GM06990 (cell line): Measurements from ENCODE around the gene LAX1.

ENCODE experiments used
- DNase-seq: peaks from one replicate; pipeline ENCODE4 v3.0.0-alpha.2; 2011; ENCODE audit not compliant: insufficient read length; ENCODE audit errors: extremely low read depth
- H3K27me3 ChIP-seq: replicated peaks from 2 replicates; pipeline ENCODE4 v1.6.0; 2011; ENCODE audit warnings: low read length; ENCODE audit not compliant: control insufficient read depth, insufficient read depth
- H3K36me3 ChIP-seq: 2 replicates; pipeline ENCODE4 v1.5.1; 2011; ENCODE audit warnings: low read length; ENCODE audit not compliant: control insufficient read depth, insufficient read depth
- H3K4me3 ChIP-seq: replicated peaks from 2 replicates; pipeline ENCODE4 v1.5.1; 2011; ENCODE audit warnings: low read depth, mild to moderate bottlenecking, control low read depth, low read length
- TF ChIP-seq, protein P1 (sequence below): IDR thresholded peaks from 2 replicates; pipeline ENCODE4 v1.5.1; 2011; ENCODE audit warnings: low read length, control low read depth, mild to moderate bottlenecking, inconsistent platforms; ENCODE audit not compliant: insufficient read depth, poor library complexity, severe bottlenecking

The LAX1 gene, protein sequence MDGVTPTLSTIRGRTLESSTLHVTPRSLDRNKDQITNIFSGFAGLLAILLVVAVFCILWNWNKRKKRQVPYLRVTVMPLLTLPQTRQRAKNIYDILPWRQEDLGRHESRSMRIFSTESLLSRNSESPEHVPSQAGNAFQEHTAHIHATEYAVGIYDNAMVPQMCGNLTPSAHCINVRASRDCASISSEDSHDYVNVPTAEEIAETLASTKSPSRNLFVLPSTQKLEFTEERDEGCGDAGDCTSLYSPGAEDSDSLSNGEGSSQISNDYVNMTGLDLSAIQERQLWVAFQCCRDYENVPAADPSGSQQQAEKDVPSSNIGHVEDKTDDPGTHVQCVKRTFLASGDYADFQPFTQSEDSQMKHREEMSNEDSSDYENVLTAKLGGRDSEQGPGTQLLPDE

DNA sequence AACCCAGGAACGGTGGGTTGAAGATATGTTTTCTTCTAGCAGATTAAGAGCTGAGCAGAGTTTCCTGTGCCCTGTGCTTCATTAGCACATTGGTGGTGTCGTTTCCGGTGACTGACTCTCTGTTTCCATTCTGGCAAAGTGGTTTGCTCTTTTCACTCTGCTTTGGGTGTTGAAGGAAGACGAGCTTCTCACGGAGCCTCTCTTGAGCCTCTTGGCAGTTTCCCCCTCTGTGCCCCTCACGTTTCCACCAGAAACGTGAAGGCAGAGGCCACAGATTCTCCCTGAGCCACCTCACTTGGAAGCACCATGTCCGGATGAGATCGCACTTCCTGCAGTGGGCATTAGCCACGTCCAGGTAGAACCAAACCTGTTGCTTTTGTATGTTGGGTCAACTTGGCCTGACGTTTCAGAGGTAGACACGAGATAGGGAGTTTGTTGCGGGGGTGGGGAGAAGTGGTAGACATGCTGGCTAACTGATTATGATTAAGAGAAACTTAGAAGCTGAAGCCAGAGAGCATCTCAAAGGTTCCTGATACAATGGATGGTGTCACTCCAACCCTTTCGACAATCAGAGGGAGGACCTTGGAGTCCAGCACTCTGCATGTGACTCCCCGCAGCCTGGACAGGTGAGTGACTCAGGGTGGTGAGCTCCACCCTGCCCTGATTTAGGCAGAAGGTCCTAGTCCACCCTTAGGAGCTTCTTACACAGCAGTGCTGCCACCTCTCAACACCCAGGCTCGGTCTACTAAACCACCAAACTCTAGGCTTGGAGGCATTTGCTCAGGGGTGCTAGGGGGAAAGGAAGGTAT lies at the start of gene LAX1:
LAX1 (plus strand) TSS at position 155 of the 809 bp plus-strand sequence; CDS start at position 538, 383 bp downstream.
- peak; percentile 76 for DNase-seq
- TF ChIP-seq, protein P1, sequence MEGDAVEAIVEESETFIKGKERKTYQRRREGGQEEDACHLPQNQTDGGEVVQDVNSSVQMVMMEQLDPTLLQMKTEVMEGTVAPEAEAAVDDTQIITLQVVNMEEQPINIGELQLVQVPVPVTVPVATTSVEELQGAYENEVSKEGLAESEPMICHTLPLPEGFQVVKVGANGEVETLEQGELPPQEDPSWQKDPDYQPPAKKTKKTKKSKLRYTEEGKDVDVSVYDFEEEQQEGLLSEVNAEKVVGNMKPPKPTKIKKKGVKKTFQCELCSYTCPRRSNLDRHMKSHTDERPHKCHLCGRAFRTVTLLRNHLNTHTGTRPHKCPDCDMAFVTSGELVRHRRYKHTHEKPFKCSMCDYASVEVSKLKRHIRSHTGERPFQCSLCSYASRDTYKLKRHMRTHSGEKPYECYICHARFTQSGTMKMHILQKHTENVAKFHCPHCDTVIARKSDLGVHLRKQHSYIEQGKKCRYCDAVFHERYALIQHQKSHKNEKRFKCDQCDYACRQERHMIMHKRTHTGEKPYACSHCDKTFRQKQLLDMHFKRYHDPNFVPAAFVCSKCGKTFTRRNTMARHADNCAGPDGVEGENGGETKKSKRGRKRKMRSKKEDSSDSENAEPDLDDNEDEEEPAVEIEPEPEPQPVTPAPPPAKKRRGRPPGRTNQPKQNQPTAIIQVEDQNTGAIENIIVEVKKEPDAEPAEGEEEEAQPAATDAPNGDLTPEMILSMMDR, result no peak
- H3K36me3 ChIP-seq, result no peaks in the 10 kb centered on the region
- H3K4me3 ChIP-seq, result peak within 1 kb of the TSS; percentile 76
- H3K27me3 ChIP-seq, result no peaks in the 10 kb centered on the region

DNA sequence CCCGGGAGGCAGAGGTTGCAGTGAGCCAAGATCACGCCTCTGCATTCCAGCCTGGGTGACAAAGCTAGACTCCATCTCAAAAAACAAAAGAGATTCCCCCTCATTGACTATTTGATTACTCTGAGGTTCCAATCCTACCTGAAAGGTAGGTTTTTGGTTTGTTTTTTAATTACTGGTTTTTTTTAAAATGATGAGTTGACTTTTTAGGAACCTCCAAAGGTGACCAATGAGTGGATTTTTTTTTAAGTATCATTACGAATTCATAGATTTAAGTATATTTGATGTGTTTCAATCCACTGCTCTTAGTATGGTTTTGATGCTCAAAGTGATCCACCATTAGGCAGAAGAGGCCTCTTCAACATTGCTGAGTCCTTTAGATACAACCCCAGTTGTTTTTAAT lies 47.9 kb upstream of the LAX1 start:
- no peak for DNase-seq
- no peak overlapping the region for H3K4me3 ChIP-seq
- H3K27me3 ChIP-seq, result no peaks in the 10 kb centered on the region
- no peaks in the 10 kb centered on the region for H3K36me3 ChIP-seq
- TF ChIP-seq, protein P1, result no peak

DNA sequence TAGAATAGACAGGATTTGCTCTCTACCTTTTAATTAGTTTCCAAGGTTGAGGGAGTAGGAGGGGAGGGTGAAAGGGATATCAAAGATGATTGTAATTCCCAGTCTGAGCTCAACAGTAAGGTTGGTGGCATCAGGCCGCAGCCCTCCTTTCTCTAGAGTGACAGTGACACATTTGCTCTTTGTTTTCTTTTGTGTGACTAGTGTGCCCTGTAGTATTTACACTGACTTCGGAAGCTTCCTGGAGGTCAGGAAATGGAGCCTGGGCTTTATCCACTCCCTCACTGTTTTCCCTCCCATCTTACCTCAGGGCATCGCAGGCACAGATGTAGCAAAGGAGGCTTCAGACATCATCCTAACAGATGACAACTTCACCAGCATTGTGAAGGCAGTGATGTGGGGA lies 44.7 kb upstream of the LAX1 start:
- no peak overlapping the region for H3K4me3 ChIP-seq
- DNase-seq, result no peak

DNA sequence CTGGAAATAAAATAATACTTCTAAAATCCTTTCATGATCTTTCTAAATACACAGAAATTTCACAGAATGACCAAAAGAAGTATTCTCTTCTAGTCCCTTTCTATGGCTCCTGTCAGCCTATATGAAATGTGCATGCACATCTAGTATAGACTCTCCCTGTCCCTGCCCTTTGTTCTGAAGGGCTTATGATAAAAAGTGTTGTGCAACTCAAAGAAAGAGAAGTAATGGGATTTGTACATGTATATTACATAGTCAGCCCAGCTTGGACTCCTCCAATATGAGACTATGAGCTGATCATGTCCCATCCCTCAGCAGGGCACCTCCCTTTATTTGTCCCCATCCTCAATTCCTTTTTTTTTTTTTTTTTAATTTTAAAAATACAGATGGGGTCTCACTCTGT lies 42.1 kb upstream of the LAX1 start:
- Histone ChIP-seq H3K4me3 (no peak overlapping the region), H3K27me3 (no peaks in the 10 kb centered on the region), H3K36me3 (no peaks in the 10 kb centered on the region)
- DNase-seq, result no peak
- TF ChIP-seq, protein P1, result no peak

More for the DNA sequence above, 44.7 kb upstream of the LAX1 start:
- Histone ChIP-seq H3K27me3 (no peaks in the 10 kb centered on the region), H3K36me3 (no peaks in the 10 kb centered on the region)
- TF ChIP-seq, protein P1, result no peak

DNA sequence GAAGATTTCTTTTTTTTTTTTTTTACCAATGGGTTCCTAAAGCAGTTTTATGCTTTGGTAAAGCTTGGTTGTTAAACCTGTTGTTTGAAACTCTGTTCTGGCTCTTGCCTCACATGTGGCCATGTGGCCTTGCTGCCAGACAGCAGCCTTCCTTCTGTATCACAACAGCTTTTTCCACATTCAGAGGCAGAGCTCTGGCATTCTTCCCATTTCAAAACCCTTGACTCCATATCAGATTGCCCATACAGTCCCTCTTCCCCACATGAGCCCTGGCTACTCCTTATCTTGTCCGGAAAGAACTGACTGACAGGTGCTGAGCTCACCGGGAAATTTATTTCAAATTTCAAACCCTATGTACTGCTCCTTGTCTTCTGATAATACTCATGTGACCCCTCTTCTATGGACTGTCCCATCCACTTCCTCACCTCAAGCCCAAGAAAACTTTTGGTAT lies 38.5 kb upstream of the LAX1 start:
- Histone ChIP-seq H3K36me3 (no peaks in the 10 kb centered on the region), H3K4me3 (no peak overlapping the region), H3K27me3 (no peaks in the 10 kb centered on the region)
- DNase-seq, result no peak
- TF ChIP-seq, protein P1, result no peak
